ENCODE measurements around the gene APOL2.

- no peak for TF ChIP-seq EZH2 (IDR thresholded peaks at IDR 0.05; ENCODE audit: borderline replicate concordance, insufficient read depth, low read length, poor library complexity, severe bottlenecking)
- no peak for TF ChIP-seq RAD21 (conservative IDR thresholded peaks at IDR 0.05)
- no peak for TF ChIP-seq POLR2AphosphoS5 (IDR thresholded peaks at IDR 0.05)
- no peak for TF ChIP-seq CTCF (IDR thresholded peaks at IDR 0.05; ENCODE audit: poor library complexity, severe bottlenecking)
- no peak for TF ChIP-seq SMC3 (conservative IDR thresholded peaks at IDR 0.05; ENCODE audit: poor library complexity)
These were observed 4.7 kb upstream of the APOL2 start for GRCh38 chr22:36243986-36244385.
